GM12865 (cell line): ENCODE data around the gene STK33.

ENCODE experiments used
- DNase-seq: peaks from one replicate; pipeline ENCODE4 v3.0.0; 2010; ENCODE audit warnings: low read depth
- H3K4me3 ChIP-seq: 2 replicates; pipeline ENCODE4 v1.5.1; 2011; ENCODE audit warnings: mild to moderate bottlenecking, low read depth, low read length, control low read depth
- TF ChIP-seq, protein P1 (sequence below): IDR thresholded peaks from 2 replicates; pipeline ENCODE4 v1.5.1; 2011; ENCODE audit warnings: low read length, control low read depth, low read depth, inconsistent platforms; ENCODE audit not compliant: insufficient read depth; ENCODE audit errors: missing control alignments

The STK33 gene

GRCh38 chr11:8403310-8403709 is 190.7 kb downstream of the STK33 start:
- TF ChIP-seq, protein P1, sequence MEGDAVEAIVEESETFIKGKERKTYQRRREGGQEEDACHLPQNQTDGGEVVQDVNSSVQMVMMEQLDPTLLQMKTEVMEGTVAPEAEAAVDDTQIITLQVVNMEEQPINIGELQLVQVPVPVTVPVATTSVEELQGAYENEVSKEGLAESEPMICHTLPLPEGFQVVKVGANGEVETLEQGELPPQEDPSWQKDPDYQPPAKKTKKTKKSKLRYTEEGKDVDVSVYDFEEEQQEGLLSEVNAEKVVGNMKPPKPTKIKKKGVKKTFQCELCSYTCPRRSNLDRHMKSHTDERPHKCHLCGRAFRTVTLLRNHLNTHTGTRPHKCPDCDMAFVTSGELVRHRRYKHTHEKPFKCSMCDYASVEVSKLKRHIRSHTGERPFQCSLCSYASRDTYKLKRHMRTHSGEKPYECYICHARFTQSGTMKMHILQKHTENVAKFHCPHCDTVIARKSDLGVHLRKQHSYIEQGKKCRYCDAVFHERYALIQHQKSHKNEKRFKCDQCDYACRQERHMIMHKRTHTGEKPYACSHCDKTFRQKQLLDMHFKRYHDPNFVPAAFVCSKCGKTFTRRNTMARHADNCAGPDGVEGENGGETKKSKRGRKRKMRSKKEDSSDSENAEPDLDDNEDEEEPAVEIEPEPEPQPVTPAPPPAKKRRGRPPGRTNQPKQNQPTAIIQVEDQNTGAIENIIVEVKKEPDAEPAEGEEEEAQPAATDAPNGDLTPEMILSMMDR = no peak
- no peak overlapping the region for H3K4me3 ChIP-seq
- no peak for DNase-seq

- H3K4me3 ChIP-seq = no peak overlapping the region
- TF ChIP-seq, protein P1 = no peak
These were observed 201.1 kb downstream of the STK33 start for GRCh38 chr11:8392886-8393285.

DNA sequence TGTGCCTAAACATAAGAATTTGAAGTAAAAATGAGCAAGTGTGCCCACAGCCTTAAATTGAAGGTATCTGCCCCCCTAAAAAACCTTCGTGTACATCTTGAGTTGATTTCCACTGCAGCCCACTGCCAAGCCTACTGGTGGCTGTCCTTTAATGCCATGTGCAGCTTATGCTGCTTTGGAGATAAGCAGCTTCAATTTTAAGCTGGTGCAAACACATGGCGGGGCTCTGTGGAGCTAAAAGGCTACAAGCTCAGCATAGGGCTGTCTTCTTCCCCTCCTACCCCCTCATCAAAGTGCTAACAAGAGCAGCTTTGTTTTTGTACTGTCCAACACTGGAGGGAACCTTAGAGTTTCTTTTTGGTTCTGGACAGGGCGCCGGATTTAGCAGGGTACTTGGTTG is 201.9 kb downstream of the STK33 start:
- TF ChIP-seq, protein P1 = no peak
- DNase-seq = no peak
- no peak overlapping the region for H3K4me3 ChIP-seq

More at GRCh38 chr11:8392886-8393285, 201.1 kb downstream of the STK33 start:
- no peak for DNase-seq

GRCh38 chr11:8390851-8391612 is 203.0 kb downstream of the STK33 start:
- H3K4me3 ChIP-seq = no peak overlapping the region
- no peak for DNase-seq
- TF ChIP-seq, protein P1 = no peak

DNA sequence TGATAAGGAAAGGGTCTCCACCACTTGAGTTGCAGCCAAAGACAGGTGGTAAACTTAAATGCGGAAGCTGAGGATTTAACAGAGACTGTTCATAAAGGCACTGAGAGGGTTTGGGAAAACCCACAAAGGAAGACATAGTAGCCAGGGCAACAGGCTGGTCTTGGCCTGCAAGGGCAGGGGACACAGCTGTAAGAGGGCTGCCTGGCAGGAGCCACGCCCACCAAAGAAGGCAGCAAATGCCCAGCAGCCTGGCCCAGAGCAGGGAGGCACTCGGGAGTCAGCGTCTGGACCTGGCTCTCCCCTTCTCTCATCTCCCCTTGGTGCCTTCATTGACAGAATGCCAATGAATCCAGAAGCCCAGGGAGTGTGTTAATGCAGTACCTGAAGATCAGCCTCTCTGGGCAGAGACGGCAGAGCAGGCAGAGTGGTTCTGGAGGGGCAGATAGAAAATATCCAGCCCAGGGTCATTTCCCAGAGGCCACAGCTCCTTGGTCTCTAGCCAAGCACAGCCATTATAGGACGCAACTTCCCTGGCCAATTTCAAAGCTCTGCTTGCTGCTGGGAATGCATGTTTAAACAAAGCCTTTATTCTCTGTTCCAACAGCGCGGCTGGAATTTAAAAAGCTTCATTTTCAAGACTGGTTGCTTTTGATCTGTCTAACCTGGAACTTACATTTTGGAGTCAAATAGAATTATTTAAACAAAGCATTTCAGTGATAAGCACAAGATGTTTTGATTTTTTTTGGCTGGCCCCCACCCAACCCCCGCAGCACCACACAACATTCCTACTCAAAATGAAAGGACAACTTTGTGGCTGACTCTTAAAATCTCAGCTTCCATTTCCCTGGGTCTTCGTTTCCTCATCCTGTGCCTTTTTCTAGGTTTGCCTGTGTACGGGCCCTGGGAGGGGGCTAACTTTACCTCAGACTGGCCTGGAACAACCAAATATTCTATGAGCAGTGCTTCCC is 204.7 kb downstream of the STK33 start:
- TF ChIP-seq, protein P1 = no peak
- no peak overlapping the region for H3K4me3 ChIP-seq
- DNase-seq = no peak

DNA sequence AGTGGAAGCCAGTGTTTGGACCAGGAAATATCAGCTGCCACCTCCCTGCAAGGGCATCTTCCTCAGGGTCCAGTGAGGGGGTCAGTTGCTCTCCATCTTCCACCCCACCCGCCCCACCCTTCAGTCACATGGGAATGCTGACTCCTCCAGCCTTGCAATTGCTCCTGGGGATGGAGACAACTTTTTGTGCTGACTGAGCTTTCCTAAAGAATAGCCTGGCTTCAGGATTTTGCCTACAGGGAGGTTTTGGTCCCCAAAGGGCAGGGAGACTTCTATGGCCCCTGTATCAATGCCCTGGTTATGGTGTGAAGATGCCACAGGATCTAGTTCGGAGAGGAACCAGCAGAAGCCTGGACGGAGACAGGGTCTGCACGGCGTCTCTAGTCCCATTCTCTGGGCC is 206.3 kb downstream of the STK33 start:
- DNase-seq = no peak
- H3K4me3 ChIP-seq = no peak overlapping the region
- TF ChIP-seq, protein P1 = no peak
